Skin epidermis (tissue), 12 donors: ENCODE measurements around the gene USP34.
"Not testable (repeated sequence)": the region's sequence is repeated elsewhere in the genome, so short reads cannot be mapped to it uniquely, and the experiment has no call there.

ENCODE experiments used
- H3K27ac ChIP-seq, 21 experiments: fragments of 200-600 bp; sonication (generic) in 11 of 21; one replicate each; pipeline ENCODE4 v1.5.0; 2020; ENCODE audit warnings: mild to moderate bottlenecking in 3 of 21, inconsistent platforms in 2 of 21, moderate library complexity in 2 of 21
- H3K4me3 ChIP-seq, 7 experiments: fragments of 200-600 bp; sonication (generic) in 2 of 7; one replicate each; pipeline ENCODE4 v1.5.0; 2020; ENCODE audit warnings: inconsistent platforms in 2 of 7, mild to moderate bottlenecking in 2 of 7, moderate library complexity in 1 of 7

The USP34 gene

GRCh38 chr2:61463769-61464475 lies 7.0 kb downstream of the USP34 start:
- Histone ChIP-seq H3K4me3 (no peak overlapping the region), H3K27ac (no peak overlapping the region)

- no peak overlapping the region for H3K4me3 ChIP-seq
- no peak overlapping the region for H3K27ac ChIP-seq
These were observed 9.5 kb downstream of the USP34 start for GRCh38 chr2:61461404-61461803.

GRCh38 chr2:61460163-61460562 lies 10.7 kb downstream of the USP34 start:
- Histone ChIP-seq H3K27ac (peak overlapping the region in 5 of 21 experiments; percentile 3 to 59 (median 33)), H3K4me3 (no peak overlapping the region)

GRCh38 chr2:61456746-61457420 lies 14.0 kb downstream of the USP34 start:
- H3K27ac ChIP-seq: no peak overlapping the region
- no peak overlapping the region for H3K4me3 ChIP-seq

- no peak overlapping the region for H3K4me3 ChIP-seq
- H3K27ac ChIP-seq: no peak overlapping the region
These were observed 14.7 kb downstream of the USP34 start for GRCh38 chr2:61456070-61456745.

- not testable (repeated sequence) for H3K27ac ChIP-seq, H3K4me3 ChIP-seq
These were observed 15.9 kb downstream of the USP34 start for GRCh38 chr2:61454972-61455371.

- Histone ChIP-seq H3K27ac (no peak overlapping the region), H3K4me3 (no peak overlapping the region)
These were observed 16.5 kb downstream of the USP34 start for GRCh38 chr2:61454383-61454782.

- H3K27ac ChIP-seq: no peak overlapping the region
- no peak overlapping the region for H3K4me3 ChIP-seq
These were observed 18.5 kb downstream of the USP34 start for GRCh38 chr2:61452392-61452791.

GRCh38 chr2:61451178-61451577 lies 19.7 kb downstream of the USP34 start:
- Histone ChIP-seq H3K27ac (no peak overlapping the region), H3K4me3 (no peak overlapping the region)

GRCh38 chr2:61450144-61450543 lies 20.7 kb downstream of the USP34 start:
- H3K4me3 ChIP-seq: no peak overlapping the region

GRCh38 chr2:61448229-61448628 lies 22.7 kb downstream of the USP34 start:
- no peak overlapping the region for H3K27ac ChIP-seq
- H3K4me3 ChIP-seq: no peak overlapping the region

More at GRCh38 chr2:61450144-61450543, 20.7 kb downstream of the USP34 start:
- no peak overlapping the region for H3K27ac ChIP-seq

- not testable (repeated sequence) for H3K27ac ChIP-seq
These were observed 23.9 kb downstream of the USP34 start for GRCh38 chr2:61446971-61447370.

GRCh38 chr2:61443342-61444041 lies 27.4 kb downstream of the USP34 start:
- Histone ChIP-seq H3K4me3 (no peak overlapping the region), H3K27ac (no peak overlapping the region)

More at GRCh38 chr2:61446971-61447370, 23.9 kb downstream of the USP34 start:
- H3K4me3 ChIP-seq: not testable (repeated sequence)

- Histone ChIP-seq H3K4me3 (no peak overlapping the region), H3K27ac (peak overlapping the region in 1 of 21 experiments; percentile 11)
These were observed 31.5 kb downstream of the USP34 start for GRCh38 chr2:61439241-61440002.

- H3K27ac ChIP-seq: no peak overlapping the region
- no peak overlapping the region for H3K4me3 ChIP-seq
These were observed 32.2 kb downstream of the USP34 start for GRCh38 chr2:61438670-61439069.

GRCh38 chr2:61437170-61437569 lies 33.7 kb downstream of the USP34 start:
- no peak overlapping the region for H3K27ac ChIP-seq
- no peak overlapping the region for H3K4me3 ChIP-seq

- no peak overlapping the region for H3K4me3 ChIP-seq
- peak overlapping the region in 3 of 21 experiments; percentile 7 to 34 (median 20) for H3K27ac ChIP-seq
These were observed 34.8 kb downstream of the USP34 start for GRCh38 chr2:61436092-61436491.

GRCh38 chr2:61435291-61435690 lies 35.6 kb downstream of the USP34 start:
- Histone ChIP-seq H3K4me3 (no peak overlapping the region), H3K27ac (no peak overlapping the region)

- H3K4me3 ChIP-seq: no peak overlapping the region
These were observed 36.6 kb downstream of the USP34 start for GRCh38 chr2:61434314-61434713.

More at GRCh38 chr2:61434314-61434713, 36.6 kb downstream of the USP34 start:
- H3K27ac ChIP-seq: no peak overlapping the region
